ENCODE data around the gene RGS7.

The RGS7 gene

DNA sequence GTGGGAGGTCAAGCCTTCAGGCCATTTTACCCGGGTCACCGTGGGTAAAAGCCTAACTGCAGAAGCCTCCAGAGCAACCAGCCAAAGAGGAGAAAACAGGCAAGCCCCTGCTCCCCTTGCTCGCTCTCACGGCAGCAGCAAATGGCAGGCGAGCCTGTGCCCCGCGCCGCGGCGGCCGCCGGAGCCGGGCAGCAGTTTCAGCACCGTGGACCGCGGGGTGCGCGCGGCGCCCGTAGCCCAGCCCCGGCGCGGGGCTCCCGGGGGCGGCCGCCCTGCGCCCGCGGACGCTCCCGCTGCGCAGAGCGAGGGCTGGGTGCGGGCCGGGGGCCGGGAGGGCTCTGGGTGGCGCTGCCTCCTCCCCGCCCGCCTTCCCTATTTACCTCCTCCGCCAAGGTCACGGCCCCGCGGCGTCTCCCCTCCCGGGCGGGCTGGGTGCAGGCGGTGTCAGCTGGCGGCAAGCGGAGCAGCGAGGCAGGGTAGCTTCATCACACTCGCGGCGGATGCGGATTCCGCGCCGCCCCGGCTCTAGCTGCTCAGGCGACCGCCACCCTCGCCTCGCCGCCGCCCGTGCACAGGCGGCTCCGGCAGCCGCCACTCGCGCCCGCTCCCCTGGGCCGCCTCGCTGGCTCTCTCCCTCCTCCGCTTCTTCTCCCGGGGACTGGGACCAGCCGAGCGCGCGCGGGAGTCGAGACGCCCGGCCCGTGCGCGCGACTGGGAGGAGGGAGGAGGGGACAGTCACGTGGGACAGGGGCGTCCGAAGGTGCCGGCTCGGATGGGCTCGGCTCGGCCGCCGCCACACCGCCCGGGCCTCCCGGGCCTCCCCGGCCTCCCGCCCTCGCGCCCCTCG lies at the start of gene RGS7:
TSS of gene RGS7 (minus strand) at position 687 of the 847 bp plus-strand sequence.
- DNase-seq, result no peak

DNA sequence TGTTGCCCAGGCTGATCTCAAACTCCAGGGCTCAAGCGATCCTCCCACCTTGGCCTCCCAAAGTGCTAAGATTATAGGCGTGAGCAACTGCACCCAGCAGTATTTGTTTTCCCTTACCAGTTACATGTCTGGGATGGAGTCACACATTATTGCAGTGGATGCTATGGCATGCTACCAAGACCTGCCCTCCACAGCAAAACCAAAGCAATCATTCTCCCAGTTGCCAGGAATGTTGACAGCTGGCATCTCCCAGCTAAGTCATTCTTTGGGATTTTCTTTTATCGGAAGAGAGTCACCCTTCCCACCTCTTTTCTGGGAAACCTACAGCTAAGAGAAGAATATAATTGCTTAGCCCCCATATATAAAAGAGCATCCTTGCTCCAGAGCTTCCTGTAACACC lies 49.4 kb upstream of the RGS7 start:
- no peak for DNase-seq

DNA sequence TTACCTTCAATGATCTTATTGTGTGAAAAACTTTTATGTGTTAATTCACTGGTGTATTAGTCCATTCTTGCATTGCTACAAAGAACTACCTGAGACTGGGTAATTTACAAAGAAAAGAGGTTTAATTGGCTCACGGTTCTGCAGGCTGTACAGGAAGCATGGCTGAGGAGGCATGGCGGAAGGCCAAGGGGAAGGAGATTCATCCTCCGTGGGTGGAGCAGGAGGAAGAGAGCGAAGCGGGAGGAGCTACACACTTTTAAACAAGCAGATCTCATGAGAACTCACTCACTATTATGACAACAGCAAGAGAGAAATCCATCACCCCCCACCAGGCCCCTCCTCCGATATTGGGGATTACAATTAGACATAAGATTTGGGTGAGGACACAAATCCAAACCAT lies 44.2 kb upstream of the RGS7 start:
- DNase-seq, result no peak

DNA sequence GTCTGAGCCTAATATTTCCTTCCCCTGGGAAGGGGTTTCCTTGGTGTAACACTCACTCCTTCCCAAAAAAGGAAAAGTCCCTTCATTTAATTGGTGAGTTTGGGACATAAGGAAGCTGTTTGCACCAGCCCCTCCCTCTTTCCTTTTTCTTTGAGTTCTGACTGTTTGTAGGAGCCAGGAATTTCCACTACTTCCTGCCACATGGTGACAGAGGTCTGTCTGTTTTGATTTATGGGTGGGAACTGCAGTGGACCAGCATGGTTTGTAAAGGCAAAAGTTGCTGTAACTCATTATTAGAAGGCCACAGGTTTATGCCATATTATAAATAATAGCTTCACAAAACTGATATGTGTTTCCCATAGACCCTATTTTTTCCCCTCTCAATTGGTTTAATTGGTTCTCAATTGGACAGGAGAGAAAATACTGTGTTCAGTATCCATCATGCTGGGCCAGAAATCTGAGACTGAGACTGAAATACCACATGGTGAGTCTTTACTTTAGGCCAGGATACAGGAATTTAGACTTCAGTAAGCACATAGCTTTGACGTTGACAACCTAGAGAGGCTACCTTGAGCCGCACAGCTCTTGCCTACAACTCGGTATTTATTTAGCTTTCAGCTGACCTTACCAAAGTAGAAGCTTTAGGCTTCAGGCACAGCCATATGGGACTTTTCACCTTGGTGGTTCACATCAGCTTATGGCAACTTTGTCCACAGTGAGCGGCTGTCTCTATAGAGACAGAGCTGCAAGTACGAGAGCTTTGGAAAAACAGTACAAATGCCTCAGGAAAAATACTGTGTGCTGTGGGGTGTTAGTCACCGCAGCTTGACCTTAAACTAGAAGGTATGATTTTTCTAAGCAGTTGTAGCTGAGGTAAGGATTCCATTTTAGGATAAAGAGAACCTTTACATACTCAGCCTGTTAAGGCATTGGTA lies 40.0 kb upstream of the RGS7 start:
- DNase-seq, result no peak

DNA sequence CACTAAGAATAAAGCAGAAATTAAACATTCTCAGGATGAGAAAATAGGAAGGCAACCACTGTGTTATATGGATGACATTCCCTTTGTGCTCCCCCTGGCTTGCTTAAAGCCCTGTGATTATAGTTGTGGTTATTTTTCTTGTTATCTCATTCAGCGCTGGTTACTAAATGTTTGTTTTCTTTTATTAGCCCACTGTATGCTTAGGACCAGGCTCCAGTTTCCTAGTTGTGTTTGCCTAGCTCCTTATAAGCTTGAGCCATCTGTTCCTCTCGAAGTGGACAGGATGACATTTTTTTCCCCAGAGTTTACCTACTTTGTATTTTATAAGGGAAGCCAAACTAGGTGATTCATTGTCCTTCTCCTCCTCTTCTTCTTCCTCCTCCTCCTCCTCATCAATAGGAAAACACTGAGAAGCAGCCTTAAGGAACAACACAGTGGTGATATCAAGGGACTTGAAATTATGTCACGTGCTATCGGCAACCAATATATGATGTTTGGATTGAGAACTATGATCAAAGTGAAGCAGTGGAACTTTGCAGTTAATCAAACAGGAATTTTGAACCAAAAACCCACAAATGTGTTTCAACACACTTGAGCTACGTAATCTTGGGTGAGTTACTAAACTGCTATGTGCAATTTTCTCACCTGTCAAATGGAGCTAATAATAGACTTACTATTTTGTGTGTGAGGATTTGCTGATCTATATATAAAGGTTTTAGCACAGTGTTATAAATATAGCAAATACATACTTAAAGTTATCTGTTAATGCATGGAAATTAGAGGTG lies 35.1 kb upstream of the RGS7 start:
- no peak for DNase-seq

DNA sequence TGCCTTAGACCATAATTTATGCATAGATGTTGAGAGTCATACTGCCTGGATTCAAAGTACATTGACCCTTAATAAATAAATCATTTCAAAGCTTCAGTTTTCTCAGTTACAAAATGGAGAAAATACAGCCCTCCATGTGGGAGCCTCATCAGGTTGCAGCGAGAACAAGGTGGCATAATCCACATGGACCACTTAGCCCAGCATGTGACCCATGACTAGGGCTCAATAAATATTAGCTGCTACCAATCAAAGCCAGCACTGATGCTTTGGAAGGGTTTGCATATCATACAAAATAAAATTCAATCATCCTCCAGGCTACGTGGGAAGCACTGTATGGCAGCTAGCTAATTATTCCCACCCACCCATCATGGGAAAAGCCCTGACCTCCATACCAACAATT lies 33.5 kb upstream of the RGS7 start:
- DNase-seq, result no peak

DNA sequence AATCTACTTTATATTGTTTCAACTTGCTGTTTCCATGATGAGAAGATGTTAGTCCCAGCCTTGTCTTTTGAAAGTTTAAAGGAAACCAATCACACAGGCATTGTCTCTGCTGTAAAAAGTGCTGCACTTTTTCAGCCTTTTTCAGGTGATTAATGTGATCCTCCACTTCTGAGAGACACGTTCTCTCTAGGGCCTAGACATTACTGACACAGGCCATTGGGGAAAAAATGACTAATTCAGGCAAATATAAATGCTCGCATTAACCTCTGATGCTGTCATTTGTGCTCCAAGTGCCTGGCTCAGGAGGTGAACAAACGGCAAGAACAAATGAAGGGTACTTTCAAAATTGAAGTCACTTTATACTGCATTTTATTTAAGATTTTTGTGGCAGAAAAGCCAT lies 32.4 kb upstream of the RGS7 start:
- no peak for DNase-seq

DNA sequence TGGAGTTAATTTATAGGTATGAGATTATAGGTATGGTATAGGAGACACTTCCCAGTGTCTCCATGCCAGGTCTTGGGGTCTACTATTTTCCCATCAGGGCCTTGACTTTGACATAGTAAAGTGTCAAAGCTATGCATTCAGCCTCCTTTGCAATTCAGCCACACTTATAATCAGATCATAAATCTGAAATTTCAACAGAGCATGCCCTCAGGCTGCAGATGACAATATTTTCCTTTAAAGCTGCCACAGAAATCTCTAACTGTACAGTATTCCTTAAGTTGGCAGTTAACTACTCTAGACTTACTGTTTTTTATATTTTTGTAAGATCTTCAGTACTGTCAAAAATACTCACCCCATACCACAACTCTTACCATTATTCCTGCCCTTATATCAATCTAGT lies 30.2 kb upstream of the RGS7 start:
- DNase-seq, result no peak

DNA sequence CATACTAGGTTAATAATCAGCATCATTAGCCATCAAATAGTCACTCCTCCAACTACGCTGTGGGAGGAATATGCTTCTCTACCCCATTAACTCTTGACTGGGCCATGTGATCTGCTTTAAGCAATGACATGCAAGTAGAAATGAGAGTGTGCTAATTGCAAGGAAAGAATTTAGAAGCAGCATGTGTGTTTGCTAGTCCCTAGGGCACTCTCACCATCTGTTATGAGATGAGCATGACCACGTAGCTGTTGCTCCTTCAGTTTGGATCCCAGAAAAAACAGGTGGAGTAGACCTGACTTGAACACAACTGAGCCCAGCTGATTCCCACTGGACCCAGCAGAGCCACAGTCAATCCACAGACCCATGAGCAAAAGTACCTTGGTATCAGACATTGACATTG lies 19.7 kb upstream of the RGS7 start:
- DNase-seq, result no peak

DNA sequence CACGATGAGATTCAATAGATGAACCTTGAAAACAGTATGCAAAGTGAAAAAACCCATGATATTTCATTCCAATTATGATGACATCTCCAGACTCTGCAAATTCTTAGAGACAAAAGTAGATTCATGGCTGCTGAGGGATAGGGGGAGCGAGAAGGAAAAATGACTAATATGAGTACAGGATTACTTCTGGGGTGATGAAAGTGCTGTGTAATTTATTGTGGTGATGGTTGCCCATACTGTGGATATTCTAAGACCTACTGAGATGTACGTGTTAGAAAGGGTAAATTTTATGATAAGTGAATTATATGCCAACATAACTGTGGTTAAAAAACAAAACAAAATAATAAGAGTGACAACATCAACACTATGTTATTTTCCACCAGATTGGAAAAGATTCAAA lies 18.9 kb upstream of the RGS7 start:
- no peak for DNase-seq

DNA sequence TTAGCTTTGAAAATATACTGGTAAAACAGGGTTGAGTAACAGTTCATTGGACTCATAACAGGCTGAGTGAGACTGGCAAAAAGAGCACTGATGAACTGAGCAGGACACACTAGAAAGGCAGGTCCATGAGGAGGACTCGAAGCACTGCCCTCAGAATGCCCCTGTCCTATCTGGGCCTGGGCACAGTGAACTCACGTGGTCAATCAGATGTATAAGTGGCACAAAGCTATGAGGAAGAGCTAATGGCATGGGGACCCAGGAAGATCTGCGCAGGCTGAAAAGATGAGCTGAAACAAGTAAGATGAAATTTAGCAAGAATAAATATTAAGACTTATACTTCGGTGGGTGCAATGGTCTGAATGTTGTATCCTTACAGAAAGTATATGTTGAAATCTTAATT lies 9.2 kb upstream of the RGS7 start:
- no peak for DNase-seq

DNA sequence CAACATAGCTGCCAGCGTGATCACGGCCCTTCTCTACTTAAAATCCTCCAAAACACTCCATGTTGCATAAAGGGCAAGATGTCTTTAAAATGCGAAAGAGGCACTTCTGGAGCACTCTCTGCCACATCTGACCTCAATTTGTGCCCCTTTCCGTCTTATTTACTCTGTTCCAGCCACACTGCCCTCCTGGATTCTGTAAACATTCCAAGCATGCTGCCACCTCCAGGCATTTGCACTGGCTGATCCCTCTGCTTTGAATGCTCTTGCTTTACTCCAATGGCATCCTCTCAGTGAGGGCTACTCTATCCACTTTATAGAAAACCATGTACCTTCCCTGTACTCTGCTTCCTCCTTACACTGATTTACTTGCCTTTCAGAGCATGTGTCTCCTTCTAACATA lies 5.3 kb upstream of the RGS7 start:
- no peak for DNase-seq

DNA sequence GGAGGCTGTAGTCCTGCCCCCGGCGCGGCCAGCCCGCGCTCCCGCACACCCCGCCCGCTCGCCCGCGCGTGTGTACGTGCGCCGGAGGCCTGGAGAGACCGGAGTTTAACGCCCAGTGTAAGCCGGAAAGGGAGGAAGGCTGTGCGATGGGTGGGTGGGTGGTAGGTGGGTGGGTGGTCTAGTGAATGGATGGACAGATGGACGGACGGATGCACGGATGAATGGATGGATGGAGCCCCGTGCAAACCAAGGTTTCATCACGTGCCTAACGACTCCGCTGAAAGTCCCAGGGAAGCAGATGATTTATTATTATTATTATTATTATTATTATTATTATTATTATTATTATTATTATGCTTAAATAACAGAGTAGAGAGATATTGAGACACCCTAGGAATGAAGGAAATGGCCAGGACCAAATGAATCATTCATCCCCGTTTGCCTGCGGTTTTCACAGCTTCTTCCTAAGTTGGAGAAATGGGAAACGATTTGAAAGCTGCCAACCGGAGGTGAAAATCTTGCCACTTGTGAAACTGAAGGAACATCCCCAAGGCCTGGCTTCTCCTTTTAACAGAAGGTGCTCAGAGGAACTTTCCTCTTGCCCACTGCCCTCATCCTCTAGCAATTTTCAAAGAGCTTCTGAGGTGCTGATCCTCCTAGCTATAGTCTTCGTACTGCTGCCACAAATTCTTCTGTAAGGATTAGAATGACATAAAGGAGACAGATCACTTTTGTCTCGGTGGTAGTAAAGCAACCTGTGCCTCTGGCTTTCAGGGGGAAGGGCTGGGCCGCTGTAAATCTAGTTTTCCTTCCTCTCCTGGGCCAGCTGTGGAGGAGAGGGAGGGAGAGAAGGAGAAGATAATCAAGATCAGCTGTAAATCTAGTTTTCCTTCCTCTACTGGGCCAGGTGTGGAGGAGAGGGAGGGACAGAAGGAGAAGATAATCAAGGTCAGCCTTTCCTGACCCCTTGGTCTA lies 648 bp upstream of the RGS7 start:
- DNase-seq, result no peak

DNA sequence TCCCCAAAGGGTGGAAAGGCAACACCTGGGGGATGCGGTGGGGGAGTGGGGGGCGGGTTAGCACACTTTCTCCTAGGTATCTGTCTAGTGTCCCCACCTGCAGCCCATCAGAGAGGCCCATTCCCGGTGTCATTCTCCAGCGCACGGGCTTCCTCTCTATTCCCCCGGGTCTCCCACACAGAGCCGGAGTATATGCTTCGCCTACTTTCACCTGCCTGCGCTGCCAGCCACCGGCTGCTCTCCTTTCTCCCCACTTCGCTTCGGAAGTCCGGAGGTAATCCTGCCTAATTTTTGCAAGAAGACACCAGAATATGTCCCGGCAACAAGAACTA lies 852 bp downstream of the RGS7 start:
- no peak for DNase-seq

DNA sequence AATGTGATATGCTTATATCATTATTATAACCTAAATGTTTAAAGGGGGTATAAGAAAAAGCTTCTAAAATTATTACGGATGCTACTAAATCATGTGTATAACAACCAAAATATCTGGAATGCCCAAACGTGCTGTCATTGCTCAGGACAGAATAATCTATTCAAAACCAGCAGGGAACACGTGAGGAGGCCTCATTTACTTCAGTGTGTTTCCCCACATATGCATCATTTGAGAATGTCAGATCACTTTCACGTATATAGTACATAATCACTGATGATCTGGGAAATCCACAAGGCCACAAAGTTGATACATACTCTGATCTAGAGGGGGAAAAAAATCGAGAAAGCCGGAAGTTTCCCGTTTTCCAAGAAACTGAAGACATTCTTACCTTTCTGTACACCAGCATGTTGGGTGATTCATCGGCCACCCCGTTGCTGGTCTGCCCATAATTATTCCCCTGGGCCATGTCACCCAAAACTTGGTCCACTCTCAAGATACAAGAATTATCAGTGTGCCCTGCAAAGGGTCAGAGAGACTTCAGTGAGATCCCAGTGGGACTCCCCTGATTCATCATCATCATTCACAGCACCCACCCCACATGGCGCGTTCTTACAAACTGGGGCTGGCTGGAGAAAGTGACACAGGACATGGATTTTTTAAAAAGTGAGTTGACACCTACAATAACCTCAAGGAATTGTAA lies 1.5 kb downstream of the RGS7 start:
- DNase-seq, result no peak

DNA sequence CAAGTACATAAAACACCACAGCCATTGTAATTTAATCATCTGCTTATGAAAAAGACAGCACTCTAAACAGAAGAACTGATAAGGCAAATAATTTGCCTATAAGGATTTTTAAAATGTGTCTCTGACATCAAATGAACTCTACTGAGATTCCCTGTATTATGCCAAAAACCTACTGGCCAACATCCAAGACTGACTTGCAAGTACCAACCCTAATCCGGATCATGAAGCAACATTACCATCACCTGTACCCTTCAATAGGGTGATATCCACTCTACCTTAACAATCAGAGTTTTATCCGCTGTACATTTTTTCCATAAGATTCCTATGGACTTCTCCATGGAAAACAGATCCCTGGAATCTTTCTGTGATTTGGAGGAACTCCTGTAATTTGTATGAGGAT lies 4.6 kb downstream of the RGS7 start:
- DNase-seq, result no peak

DNA sequence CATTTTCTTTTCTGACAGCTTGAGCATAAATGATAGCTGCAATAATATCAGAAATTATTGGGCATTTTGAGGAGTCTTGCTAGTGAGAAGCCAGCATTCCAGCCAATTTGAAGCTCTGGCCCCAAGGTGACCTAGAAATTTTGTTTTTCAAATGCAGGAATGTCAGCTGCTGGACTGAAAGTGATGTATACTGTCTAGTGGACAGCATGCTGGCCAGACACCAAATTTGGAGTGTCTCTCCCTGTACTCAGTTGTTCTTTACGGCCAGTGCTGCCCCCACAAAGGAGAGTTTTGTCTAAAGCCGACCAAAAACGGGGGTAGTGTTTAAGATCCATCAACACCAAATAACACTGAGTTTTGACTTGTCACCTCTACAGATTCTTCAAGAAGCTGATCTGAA lies 5.2 kb downstream of the RGS7 start:
- no peak for DNase-seq

DNA sequence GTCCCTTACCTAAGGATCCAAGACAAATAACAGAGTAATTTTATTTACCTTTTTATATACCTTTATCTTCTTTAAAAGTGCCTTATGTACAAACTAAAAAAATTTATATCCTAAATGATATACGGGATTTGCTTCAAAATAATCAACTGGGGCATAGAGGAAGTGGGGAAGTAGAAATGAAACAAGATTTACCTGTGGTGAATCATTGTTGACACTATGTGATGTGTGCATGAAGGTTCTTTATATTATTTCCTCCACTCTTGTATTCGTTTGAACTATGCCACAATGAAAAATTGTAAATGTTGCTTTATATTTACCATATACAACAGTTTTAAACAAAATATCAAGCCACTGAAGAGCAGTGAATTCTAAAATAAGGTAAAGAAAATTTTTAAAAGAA lies 13.0 kb downstream of the RGS7 start:
- DNase-seq, result no peak

DNA sequence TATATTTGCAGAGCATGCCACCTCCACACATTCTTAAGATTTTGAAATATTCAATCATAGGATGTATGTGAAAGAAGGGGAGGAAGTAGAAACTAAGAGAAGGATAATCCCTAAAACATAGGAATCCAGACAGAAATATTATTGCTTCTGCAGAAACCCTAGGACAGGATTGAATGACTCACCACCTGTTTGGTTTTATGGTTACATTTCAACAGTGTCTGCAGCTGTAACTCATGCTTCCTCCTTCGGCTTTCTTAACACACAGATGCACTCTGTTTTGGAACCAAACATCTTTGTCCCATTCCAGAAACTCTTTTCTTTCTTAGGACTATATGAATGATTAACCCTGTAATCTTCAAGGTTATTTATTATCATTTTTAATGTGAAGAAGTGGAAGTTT lies 20.7 kb downstream of the RGS7 start:
- DNase-seq, result no peak

DNA sequence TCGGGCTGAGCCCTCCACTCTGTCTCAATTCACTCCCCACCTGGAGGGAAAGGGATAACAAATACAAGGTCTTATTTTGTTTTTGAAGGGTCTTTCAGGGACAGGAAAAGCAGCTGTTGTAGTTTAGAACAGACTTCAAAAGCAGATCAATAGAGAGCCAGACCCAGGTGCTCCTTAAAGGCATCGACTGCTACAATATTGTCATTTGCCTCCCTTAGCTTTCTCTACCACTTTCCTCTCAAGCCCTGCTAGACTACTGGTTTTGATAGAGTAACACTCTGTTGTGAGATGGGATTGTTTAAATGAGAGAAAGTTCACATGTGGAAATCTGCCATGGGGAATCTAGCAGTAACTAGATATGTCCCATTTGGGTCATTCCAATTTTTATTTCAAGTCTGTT lies 24.0 kb downstream of the RGS7 start:
- DNase-seq, result no peak

DNA sequence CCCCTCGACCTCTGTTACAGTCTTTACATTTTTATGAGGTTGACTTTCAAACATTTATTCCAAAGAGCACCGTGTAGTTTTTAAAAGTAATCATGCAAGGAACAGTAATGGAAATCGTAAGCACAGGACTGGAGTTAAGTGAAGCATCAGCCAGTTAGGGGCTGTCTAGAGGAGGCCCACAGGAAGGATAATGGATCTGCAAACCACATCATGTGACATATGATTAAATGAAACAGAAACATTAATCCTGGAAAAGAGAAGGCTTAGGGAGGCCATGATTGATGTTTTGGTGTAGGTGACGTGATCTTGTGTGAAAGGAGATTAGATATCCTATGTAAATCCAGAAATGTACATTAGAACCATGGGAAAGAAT lies 25.0 kb downstream of the RGS7 start:
- DNase-seq, result no peak
